HFFc6 (cell line): ENCODE data around the gene CPXM2. TPM values are rescaled to one million over a fixed set of nuclear protein-coding genes. Genes with fewer than 3 reads are reported as not detected.

Source experiments
- DNase-seq: peaks from one replicate; pipeline ENCODE4 v3.0.0-alpha.2; 2018
- H3K27ac Mint-ChIP-seq: 2 replicates; pipeline ENCODE4 v1.8.0; 2020; ENCODE audit warnings: mild to moderate bottlenecking, mixed read lengths
- H3K27me3 Mint-ChIP-seq: 2 replicates; pipeline ENCODE4 v1.8.0; 2021; ENCODE audit warnings: mild to moderate bottlenecking, moderate library complexity, mixed read lengths; ENCODE audit not compliant: insufficient read depth
- H3K36me3 Mint-ChIP-seq: 2 replicates; pipeline ENCODE4 v1.8.0; 2021; ENCODE audit warnings: low read depth, mixed read lengths
- H3K4me1 Mint-ChIP-seq: 2 replicates; pipeline ENCODE4 v1.8.0; 2020; ENCODE audit warnings: low read depth, mixed read lengths
- H3K4me3 Mint-ChIP-seq: 2 replicates; pipeline ENCODE4 v1.8.0; 2020; ENCODE audit warnings: mild to moderate bottlenecking, moderate library complexity, mixed read lengths
- H3K9me3 Mint-ChIP-seq: 2 replicates; pipeline ENCODE4 v1.8.0; 2020; ENCODE audit warnings: mild to moderate bottlenecking, mixed read lengths
- total RNA-seq, 6 experiments: library from RNA; stranded (reverse); fragmentation: NEBNext Ultra II Directional; extraction: Animal tissue kit (Norgen Biotek cat#: 25700); gene quantifications; 2 replicates in 1 of 6; 3 replicates in 5 of 6; pipeline ENCODE4 v1.2.3, GENCODE V29; 2021
- TF ChIP-seq, protein P1 (sequence below): fragments of 200-600 bp; sonication (generic); IDR thresholded peaks from 2 replicates; pipeline ENCODE4 v1.5.0; 2021; ENCODE audit warnings: antibody characterized with exemption, mild to moderate bottlenecking

Gene CPXM2
- total RNA-seq, 6 experiments from 2014 or later = not detected

DNA sequence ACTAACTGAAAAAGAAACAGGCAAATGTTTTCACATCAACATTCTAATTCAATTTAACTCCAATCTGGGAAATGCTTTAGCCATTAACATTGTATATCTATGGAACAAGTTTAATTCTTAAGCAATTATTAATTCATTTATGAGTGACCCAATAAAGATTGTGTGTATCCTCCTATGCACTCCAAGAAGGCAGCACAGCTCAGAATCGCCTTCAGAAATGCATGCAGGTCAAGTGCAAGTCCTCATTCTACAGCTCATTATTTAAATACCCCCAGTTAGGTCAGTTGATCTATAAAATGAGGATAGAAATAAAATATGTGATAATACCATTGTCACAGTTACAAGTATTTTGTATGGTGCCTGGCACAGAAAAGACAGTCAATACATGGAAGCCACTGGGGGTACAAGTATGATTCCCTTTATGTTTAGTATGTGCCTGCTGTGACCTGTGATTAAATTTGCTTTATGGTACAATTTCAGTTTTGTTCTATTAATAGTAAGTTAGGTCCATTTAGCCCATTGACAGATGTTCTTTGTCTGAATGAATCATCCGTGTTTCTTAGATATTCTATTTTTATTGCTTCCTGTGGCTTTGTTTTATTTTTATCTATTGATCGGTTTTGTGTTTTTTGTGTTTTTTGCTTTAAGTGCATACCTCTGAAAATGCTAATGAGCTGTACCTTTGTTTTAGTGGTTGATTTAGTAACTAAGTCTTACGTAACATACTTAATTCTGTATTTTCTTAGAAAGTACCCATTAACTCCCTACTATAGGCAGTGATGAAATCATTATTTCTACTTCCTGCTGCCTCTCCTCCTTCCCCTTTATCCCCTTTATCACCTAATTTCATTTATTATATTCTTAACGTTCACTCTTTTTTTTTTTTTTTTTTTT, 42.8 kb downstream of the CPXM2 start:
- Mint-ChIP-seq H3K9me3 (peaks cover 4% of the 10 kb centered on the region; the same call in 1 of the 2 replicates), H3K27ac (no peak overlapping the region), H3K4me1 (peaks cover 41% of the 10 kb centered on the region; the same call in 1 of the 2 replicates), H3K36me3 (no peaks in the 10 kb centered on the region), H3K4me3 (no peak overlapping the region), H3K27me3 (peaks cover 3% of the 10 kb centered on the region; the same call in 1 of the 2 replicates)
- TF ChIP-seq, protein P1, sequence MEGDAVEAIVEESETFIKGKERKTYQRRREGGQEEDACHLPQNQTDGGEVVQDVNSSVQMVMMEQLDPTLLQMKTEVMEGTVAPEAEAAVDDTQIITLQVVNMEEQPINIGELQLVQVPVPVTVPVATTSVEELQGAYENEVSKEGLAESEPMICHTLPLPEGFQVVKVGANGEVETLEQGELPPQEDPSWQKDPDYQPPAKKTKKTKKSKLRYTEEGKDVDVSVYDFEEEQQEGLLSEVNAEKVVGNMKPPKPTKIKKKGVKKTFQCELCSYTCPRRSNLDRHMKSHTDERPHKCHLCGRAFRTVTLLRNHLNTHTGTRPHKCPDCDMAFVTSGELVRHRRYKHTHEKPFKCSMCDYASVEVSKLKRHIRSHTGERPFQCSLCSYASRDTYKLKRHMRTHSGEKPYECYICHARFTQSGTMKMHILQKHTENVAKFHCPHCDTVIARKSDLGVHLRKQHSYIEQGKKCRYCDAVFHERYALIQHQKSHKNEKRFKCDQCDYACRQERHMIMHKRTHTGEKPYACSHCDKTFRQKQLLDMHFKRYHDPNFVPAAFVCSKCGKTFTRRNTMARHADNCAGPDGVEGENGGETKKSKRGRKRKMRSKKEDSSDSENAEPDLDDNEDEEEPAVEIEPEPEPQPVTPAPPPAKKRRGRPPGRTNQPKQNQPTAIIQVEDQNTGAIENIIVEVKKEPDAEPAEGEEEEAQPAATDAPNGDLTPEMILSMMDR = no peak
- no peak for DNase-seq

DNA sequence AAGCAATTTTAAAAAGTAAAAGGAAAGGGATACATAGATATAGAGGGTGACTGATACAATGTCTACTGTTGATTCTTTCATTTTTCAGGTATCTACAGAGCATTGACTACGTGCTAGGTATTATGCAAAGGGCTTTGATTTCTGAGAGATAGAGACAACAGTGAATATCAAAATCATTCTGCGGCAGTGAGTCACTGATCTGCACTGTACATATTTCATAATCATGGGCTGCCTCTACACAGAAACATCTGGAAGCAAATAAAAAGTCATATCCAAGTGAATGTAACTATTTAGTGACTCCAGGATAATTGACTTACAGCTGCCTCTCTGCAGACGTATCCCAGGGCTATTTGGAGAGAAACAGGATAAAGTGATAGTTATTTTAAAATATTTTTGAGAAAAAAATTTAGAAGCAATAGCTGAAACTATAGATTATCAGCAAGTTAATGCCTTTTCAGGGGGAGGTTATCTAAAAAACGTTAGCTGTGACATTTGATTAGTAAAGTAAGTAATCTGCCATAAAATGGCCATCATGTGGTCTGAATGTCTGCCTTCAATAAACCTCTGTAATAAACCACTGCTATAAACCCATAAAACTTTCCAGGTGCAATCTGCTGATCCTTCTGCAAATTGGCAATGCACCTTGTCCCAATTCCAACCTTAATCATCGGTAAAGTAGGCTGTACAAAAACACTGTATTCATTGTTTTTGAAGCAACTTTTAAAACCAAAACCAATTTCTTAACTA, 43.7 kb downstream of the CPXM2 start:
- Mint-ChIP-seq H3K36me3 (no peaks in the 10 kb centered on the region), H3K27ac (no peak overlapping the region; the same call in 1 of the 2 replicates), H3K9me3 (peaks cover 4% of the 10 kb centered on the region; the same call in 1 of the 2 replicates), H3K27me3 (peaks cover under 1% of the 10 kb centered on the region; the same call in 1 of the 2 replicates), H3K4me1 (peaks cover 43% of the 10 kb centered on the region; the same call in 1 of the 2 replicates), H3K4me3 (no peak overlapping the region; the same call in 1 of the 2 replicates)
- DNase-seq = peak; percentile 49
- TF ChIP-seq, protein P1 = no peak

DNA sequence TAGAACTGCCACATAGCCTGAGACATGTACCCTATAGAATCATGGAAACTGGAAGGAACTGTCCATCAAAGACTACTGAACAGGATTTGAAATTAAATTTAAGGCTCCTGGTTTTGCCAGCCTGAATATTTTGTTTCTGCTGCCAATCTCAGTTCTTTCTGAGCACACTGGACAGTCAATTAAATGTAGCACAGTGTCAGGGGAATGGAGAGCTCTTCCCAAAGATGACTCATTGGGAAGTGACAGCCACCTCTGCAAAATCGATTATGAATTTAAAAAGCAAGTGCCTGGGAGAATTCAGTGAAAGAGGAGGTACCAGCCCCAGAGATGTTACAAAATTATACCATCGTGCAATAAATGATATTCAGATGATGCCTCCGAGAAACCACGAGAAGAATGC, 47.8 kb downstream of the CPXM2 start:
- TF ChIP-seq, protein P1 = no peak
- Mint-ChIP-seq H3K36me3 (no peaks in the 10 kb centered on the region), H3K9me3 (peaks cover 4% of the 10 kb centered on the region; the same call in 1 of the 2 replicates), H3K27me3 (peaks cover 7% of the 10 kb centered on the region; the same call in 1 of the 2 replicates), H3K4me3 (no peak overlapping the region), H3K27ac (no peak overlapping the region), H3K4me1 (peaks cover 54% of the 10 kb centered on the region; the same call in 1 of the 2 replicates)
- DNase-seq = no peak

DNA sequence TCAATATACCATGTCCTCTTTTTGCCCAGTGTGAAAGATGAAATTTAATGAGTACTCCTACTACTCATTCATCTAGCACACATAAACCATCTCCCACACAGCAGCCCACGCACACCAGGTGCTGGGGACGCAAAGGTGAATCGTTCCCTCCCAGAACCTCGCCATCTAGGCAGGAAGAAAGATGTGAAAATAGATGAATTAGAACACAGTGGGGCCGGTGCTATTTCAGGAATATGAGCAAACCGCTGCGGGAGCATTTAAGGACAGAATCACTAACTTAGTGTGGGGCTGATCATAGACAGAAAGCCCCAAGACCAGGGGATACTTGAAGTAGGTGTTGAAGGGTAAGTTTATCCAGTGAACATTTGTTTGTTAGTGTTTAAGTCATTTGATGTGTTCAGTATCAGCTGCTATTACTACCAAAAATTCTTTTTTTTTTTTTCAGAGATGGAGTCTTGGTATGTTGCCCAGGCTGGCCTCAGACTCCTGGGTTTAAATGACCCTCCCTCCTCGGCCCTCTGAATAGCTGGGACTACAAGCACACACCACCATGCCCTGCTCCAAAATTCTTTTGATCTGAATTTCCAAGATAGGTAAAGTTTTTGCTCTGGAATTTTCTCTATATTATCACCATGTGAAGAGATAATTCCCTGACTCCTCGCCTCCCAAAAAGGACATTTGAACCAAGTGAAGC, 48.8 kb downstream of the CPXM2 start:
- H3K27ac Mint-ChIP-seq = no peak overlapping the region
- no peak overlapping the region for H3K4me3 Mint-ChIP-seq
- TF ChIP-seq, protein P1 = no peak
- peaks cover 2% of the 10 kb centered on the region; the same call in 1 of the 2 replicates for H3K36me3 Mint-ChIP-seq
- peaks cover 7% of the 10 kb centered on the region; the same call in 1 of the 2 replicates for H3K27me3 Mint-ChIP-seq
- DNase-seq = no peak
- peaks cover 4% of the 10 kb centered on the region; the same call in 1 of the 2 replicates for H3K9me3 Mint-ChIP-seq
- H3K4me1 Mint-ChIP-seq = peaks cover 44% of the 10 kb centered on the region; the same call in 1 of the 2 replicates

DNA sequence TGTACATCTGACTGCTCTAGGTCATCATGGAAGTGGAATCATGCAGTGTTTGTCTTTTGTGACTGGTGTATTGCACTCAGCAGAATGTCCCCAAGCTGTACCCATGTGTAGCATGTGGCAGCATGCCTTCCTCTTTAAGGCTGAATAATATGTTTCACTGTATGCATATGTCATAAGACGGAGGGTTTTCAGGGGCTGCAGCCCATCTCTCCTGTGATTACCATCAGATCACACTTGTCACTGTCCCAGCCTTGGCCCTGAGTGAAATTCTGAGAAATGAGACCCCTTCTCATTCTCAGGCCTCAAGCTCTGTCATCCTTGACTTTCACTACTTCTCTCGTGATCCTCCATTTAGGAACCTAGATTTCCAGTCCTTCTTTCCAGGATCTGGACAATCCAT, 50.0 kb downstream of the CPXM2 start:
- H3K9me3 Mint-ChIP-seq = peaks cover 4% of the 10 kb centered on the region; the same call in 1 of the 2 replicates

More for the DNA sequence above, 50.0 kb downstream of the CPXM2 start:
- DNase-seq = no peak
- no peak overlapping the region for H3K4me3 Mint-ChIP-seq
- H3K27me3 Mint-ChIP-seq = peaks cover 7% of the 10 kb centered on the region; the same call in 1 of the 2 replicates
- peaks cover 31% of the 10 kb centered on the region; the same call in 1 of the 2 replicates for H3K4me1 Mint-ChIP-seq
- peaks cover 4% of the 10 kb centered on the region; the same call in 1 of the 2 replicates for H3K36me3 Mint-ChIP-seq
- no peak overlapping the region for H3K27ac Mint-ChIP-seq
- TF ChIP-seq, protein P1 = no peak
